Activated naive CD4-positive, alpha-beta T cell treated with anti-CD3 and anti-CD28 coated beads, Interleukin-2, amount 50 U/mL, for 16 hours (primary cell): ENCODE data around the gene LRRTM2.
"Not testable (repeated sequence)": the region's sequence is repeated elsewhere in the genome, so short reads cannot be mapped to it uniquely, and the experiment has no call there.

Experiments
- DNase-seq: peaks from one replicate; pipeline ENCODE4 v3.0.0-alpha.2; 2020

LRRTM2 gene

DNA sequence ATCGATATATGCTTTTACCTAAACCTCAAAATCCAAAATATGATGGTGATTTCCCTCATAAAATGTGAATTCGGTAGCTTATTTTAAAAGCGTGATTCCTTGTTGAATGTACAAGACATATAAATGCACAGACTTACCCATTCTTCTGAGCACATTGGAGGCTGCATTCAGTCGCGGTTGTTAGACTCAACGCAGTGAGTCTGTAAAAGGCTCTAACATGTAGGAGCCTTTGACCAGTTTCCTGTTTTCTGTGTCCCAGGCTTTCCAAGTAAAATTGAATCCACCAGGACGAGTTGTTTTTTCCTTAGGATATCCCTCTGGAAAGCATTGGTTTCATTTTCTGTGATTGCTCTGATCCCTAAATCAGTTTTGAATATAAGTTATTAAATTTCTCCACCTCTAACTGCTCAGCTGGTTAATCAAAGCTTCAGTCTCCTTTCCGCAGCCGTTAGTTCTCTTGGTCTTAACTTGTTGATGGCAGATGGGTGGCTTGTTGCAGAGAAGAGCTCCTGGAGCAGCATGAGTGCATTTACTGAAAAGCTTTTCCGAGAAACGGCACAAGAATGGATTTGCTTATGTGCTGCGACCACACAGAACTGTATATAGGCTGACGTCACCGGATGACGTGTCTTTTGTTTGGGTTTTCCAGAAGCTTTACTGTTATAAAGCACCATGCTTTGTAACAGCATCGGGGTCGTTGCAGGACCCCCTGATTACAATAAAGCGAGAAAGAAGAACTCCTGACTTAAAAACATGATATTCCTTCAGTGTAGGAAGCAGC is at the start of gene LRRTM2:
TSS of gene LRRTM2 (minus strand) at position 565 of the 781 bp plus-strand sequence. CDS start at position 141, 424 bp downstream.
- no peak for DNase-seq

- DNase-seq: no peak
Measured at GRCh38 chr5:138922494-138922893, 47.4 kb upstream of the LRRTM2 start.

DNA sequence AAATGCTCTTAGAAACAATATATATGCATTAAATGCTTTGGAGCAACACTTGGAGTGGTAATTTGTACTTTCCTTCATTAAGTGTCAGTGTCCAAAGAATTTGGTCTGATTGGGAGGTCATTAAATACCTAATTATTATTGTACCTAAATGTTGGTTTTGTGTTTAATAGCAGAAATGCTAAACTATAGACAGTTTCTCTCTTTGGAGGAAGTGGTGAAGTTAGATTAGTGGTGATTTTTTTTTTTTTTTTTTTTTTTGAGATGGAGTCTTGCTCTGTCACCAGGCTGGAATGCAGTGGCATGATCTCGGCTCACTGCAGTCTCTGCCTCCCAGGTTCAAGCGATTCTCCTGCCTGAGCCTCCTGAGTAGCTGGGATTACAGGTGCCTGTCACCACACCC is 46.2 kb upstream of the LRRTM2 start:
- DNase-seq: not testable (repeated sequence)

DNA sequence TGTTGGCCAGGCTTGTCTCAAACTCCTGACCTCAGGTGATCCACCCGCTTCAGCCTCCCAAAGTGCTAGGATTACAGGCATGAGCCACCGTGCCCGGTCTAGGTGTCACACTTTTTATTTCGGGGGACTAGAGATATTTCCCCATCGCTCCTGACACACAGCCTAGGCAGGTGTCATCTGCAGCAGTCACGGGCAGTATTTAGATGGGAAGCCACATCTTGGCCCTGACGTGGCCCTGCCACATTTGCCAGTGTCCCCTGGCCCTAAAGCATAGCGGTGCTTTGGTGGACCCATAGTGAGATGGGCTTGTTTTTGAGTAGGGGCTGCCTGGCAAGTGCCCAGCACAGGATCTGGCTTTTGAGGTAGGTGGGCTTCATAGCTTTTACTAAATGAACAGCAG is 45.0 kb upstream of the LRRTM2 start:
- no peak for DNase-seq

DNA sequence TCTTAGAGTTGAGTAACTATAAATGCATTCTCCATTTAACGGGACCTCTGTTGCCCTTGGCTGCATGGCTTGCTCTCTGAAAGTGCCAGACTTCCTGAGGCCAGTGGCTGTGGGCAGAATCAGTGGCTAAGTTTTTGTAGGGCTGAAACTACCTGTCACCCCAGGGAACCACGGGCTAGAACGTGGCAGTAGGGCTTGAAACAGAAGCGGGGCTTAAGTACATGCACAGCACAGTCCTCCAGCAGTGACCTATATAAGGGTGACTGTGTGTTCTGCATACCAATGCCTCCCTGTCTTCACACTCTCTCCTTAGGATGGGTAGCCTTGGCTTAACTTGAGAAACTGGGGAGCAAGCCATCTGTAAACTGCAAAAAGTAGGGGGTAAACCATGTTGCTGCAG is 43.6 kb upstream of the LRRTM2 start:
- DNase-seq: no peak

- no peak for DNase-seq
Measured at GRCh38 chr5:138914338-138914737, 39.2 kb upstream of the LRRTM2 start.

DNA sequence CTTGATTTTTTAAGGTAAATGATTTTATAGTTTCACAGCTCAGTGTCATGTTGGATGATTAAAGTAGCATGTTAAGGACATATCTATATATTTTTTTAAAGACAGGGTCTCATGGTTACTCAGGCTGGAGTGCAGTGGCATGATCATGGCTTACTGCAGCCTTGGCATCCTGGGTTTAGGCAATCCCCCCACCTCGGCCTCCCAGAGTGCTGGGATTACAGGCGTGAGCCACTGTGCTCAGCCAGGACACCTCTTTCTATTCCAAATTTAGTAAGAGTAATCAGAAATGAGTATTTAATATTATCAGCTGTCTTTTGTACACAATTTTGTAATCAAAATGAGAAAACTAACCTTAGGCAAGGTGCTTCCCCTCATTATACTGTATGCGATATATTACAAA is 38.6 kb upstream of the LRRTM2 start:
- no peak for DNase-seq

- DNase-seq: no peak
Measured at GRCh38 chr5:138912093-138912492, 37.0 kb upstream of the LRRTM2 start.

- DNase-seq: no peak
Measured at GRCh38 chr5:138911441-138911840, 36.3 kb upstream of the LRRTM2 start.

- DNase-seq: no peak
Measured at GRCh38 chr5:138910546-138911185, 35.5 kb upstream of the LRRTM2 start.

DNA sequence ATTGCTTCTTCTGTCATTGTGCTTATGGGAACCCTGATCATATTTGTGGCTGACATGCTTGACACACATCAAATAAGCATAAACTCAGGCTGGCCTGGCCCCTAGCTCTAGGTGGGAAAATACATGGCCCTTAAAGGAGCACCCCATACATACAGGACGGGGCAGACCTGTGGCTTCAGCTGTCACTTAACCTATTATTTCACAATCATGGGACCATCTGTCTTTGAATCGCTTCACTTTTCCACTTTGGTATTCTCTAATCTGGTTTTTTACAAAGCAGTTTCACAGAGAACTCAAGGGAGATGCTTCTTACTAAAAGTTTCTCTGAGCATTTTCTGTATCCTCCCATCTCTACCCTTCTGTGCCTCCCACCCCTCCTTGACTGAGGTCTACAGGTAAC is 34.6 kb upstream of the LRRTM2 start:
- no peak for DNase-seq

- DNase-seq: no peak
Measured at GRCh38 chr5:138905541-138905940, 30.4 kb upstream of the LRRTM2 start.

DNA sequence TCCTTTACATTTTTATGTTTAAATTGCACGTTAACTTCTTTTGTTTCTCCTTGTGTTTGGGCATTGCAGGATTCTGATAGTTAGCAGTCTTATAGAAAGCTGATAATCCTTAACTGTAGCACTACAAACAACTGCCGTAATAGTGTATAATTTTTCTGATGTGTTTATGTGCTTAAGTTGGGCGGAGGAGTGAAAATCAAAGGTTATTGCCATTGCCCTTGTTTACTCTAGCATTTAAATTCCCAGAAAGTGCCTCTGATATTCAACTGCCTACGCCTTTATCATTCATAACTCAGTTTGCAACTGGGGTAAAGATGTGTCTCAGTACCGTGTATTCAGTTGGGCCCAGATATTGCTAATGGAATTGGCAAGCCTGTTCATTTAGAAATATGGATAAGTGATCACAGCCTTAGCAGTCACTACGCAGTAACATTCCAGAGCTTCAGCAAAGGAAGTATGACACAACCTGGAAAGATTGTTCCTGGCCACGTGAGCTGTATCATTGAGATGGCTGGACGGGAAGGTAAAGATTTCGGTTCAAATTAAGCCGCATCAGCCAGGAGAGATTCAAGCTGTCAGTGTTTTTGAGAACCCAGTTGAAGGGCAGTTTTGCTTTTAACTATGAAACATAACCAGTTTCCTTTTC is 28.1 kb upstream of the LRRTM2 start:
- DNase-seq: no peak

DNA sequence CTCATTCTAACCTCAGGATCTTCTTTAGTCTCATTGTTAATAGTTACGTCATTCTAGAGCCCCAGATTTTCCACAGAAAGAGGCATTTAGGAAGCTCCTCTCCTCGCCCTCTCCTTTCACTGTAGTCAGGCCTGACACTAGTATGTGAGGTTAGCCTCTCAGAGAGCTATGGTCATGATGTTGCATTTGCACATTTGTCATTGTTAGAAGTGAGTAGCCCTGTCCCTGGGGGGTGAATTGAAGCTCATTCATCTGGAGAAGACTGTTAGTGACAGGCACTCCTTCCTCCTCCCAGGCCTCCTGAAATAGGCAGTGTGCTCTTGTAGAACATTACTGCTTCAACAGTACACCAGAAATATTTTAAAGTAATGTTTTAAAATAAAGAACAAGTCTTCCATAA is 26.6 kb upstream of the LRRTM2 start:
- DNase-seq: no peak

DNA sequence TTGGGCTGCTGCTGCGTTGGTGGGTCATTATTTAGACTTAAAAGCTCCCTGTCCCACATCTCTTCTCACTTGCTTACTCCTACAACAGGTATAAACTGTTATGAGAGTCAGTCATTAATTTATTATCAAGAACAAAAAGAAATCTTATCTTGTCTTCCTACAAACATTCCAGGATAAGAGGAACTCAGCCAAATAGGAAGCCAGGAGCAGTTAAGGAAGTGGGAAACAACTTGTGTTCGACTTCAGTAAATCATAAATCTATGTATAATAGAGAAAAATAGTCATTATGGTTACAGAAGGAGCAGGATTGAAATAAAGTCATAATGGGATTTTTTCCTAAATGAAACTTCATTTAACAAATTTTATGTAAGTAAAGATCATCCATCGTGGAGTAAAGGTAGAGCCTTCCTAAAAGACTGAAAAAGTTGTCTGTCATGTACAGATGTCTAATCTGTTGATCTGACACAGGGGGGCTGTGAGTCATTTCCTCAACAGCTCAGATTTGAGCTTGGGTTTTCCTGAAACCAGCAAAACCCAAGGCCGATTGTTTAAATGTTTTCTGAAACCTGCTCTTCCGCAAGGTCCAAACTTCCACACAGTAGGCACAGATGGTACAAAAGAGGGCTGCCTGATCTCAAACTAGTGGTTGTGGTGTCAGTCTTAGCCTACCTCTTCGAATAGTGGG is 25.3 kb upstream of the LRRTM2 start:
- DNase-seq: no peak

- no peak for DNase-seq
Measured at GRCh38 chr5:138898742-138899141, 23.6 kb upstream of the LRRTM2 start.

- DNase-seq: no peak
Measured at GRCh38 chr5:138898299-138898698, 23.2 kb upstream of the LRRTM2 start.

DNA sequence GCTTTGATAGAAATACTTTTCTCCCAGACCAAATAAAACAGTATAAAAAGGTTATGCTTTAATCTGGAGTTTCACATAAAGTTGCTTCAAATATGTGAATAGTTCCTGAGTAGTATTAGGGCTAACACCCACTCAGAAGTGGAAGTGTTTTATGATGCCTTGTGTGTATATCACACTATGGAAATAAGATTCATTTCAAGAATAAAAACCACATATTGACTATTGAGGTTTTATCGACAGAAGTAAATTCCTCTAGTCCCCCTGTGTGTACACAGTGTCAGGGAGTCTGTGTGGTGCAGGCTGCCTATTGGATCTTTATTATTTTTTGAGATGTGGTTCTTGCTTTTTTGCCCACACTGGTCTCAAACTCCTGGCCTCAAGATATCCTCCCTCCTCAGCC is 20.8 kb upstream of the LRRTM2 start:
- DNase-seq: no peak

GRCh38 chr5:138890644-138891043 is 15.5 kb upstream of the LRRTM2 start:
- DNase-seq: no peak

DNA sequence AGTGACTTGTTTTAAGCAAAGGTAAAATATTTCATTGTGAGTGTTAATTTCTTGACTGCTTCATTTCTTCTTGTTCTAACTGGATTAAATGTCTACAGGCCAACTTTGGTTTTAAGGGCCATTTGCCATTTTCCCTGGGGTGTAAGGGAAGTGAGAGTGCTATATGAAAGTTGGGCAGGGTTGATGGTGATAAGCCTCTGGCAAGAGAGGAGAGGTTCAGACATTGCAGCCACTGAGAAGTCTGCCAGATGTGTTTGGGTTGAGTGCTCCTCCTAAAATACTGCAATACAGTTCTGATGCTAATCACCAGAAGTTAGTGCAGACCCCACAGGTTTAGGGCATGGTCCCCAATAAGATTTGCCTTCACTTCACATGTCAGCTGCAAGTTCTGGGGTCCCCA is 14.9 kb upstream of the LRRTM2 start:
- no peak for DNase-seq

- no peak for DNase-seq
Measured at GRCh38 chr5:138884554-138884953, 9.4 kb upstream of the LRRTM2 start.

DNA sequence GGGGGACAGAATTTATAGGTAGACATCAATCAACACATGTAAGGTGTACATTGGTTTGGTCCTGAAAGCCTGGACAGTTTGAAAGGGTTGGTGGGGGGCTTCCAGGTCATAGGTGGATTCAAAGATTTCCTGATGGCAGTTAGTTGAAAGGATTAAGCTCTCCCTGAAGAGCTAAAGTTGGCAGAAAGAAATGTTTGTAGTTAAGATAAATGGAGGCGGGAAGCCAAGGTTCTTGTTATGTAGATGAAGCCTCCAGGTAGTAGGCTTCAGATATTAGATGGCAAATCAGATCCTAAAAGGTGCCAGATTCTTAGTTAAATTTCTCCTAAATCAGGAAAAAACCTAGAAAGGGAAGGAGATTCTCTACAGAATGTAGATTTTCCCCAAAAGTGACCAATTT is 9.0 kb upstream of the LRRTM2 start:
- no peak for DNase-seq

DNA sequence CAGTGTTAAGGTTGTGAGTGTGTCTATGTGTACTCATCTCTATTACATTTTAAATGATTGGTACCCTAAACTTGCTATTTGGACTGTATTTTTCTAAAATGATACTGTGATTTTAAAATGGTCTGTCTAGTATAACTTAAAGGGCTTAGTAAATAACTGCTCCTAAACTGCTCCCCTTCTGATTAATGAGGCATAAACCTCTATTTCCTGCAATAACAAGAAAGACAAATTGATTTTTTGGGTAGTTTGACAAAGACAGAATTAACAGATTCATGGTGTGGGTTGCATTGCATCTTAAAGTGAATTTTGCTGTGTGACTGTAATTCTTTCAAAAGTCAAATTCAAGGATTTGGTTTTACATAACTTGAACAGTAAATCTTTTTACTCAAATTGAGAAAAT is 8.1 kb upstream of the LRRTM2 start:
- DNase-seq: no peak
